ENCODE results near the gene LSM14A.
"Not testable (repeated sequence)": the region's sequence is repeated elsewhere in the genome, so short reads cannot be mapped to it uniquely, and the experiment has no call there.

The LSM14A gene

GRCh38 chr19:34241513-34242337 is 69.4 kb downstream of the LSM14A start:
- Histone ChIP-seq H3K9me3 (replicated peaks; ENCODE audit: insufficient read depth, low read length) (no peaks in the 10 kb centered on the region), H3K4me3 (ENCODE audit: low read length) (no peak overlapping the region), H3F3A (ENCODE audit: insufficient read depth, low read length) (no peaks in the 10 kb centered on the region), H3K9me2 (replicated peaks; ENCODE audit: insufficient read depth, low read length) (no peaks in the 10 kb centered on the region), H3K4me1 (ENCODE audit: low read length) (no peaks in the 10 kb centered on the region), H3K36me3 (replicated peaks; ENCODE audit: insufficient read depth, low read length) (no peaks in the 10 kb centered on the region), H3K27ac (ENCODE audit: low read length) (no peak overlapping the region), H3K27me3 (replicated peaks; ENCODE audit: insufficient read depth, low read length) (no peaks in the 10 kb centered on the region), H3K9ac (ENCODE audit: low read length) (no peak overlapping the region), H4K20me1 (ENCODE audit: insufficient read depth, low read length) (no peaks in the 10 kb centered on the region), H3K79me2 (ENCODE audit: low read length) (no peaks in the 10 kb centered on the region), H2AFZ (ENCODE audit: low read length) (no peak overlapping the region), H3K4me2 (ENCODE audit: low read depth, low read length) (no peak overlapping the region)
- no peak for DNase-seq
- TF ChIP-seq EZH2phosphoT487 (IDR thresholded peaks at IDR 0.05; ENCODE audit: low read length) (no peak), EZH2 (optimal IDR thresholded peaks at IDR 0.05; ENCODE audit: low read depth, low read length) (no peak)
- TF ChIP-seq, protein P1, sequence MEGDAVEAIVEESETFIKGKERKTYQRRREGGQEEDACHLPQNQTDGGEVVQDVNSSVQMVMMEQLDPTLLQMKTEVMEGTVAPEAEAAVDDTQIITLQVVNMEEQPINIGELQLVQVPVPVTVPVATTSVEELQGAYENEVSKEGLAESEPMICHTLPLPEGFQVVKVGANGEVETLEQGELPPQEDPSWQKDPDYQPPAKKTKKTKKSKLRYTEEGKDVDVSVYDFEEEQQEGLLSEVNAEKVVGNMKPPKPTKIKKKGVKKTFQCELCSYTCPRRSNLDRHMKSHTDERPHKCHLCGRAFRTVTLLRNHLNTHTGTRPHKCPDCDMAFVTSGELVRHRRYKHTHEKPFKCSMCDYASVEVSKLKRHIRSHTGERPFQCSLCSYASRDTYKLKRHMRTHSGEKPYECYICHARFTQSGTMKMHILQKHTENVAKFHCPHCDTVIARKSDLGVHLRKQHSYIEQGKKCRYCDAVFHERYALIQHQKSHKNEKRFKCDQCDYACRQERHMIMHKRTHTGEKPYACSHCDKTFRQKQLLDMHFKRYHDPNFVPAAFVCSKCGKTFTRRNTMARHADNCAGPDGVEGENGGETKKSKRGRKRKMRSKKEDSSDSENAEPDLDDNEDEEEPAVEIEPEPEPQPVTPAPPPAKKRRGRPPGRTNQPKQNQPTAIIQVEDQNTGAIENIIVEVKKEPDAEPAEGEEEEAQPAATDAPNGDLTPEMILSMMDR (IDR thresholded peaks at IDR 0.05; ENCODE audit: low read length), result no peak

GRCh38 chr19:34243138-34243875 is 71.0 kb downstream of the LSM14A start:
- H2AFZ ChIP-seq (ENCODE audit: low read length); H3F3A ChIP-seq (ENCODE audit: insufficient read depth, low read length); H3K9me2 ChIP-seq (replicated peaks; ENCODE audit: insufficient read depth, low read length); H3K27ac ChIP-seq (ENCODE audit: low read length); H3K79me2 ChIP-seq (ENCODE audit: low read length); H3K4me3 ChIP-seq (ENCODE audit: low read length); H3K9me3 ChIP-seq (replicated peaks; ENCODE audit: insufficient read depth, low read length); H4K20me1 ChIP-seq (ENCODE audit: insufficient read depth, low read length); H3K27me3 ChIP-seq (replicated peaks; ENCODE audit: insufficient read depth, low read length); H3K9ac ChIP-seq (ENCODE audit: low read length); DNase-seq; H3K4me1 ChIP-seq (ENCODE audit: low read length); H3K36me3 ChIP-seq (replicated peaks; ENCODE audit: insufficient read depth, low read length); H3K4me2 ChIP-seq (ENCODE audit: low read depth, low read length): not testable (repeated sequence)

GRCh38 chr19:34243876-34244578 is 71.7 kb downstream of the LSM14A start:
- DNase-seq, result no peak
- H3K9ac ChIP-seq (ENCODE audit: low read length), result no peak overlapping the region
- TF ChIP-seq EZH2phosphoT487 (IDR thresholded peaks at IDR 0.05; ENCODE audit: low read length) (no peak), EZH2 (optimal IDR thresholded peaks at IDR 0.05; ENCODE audit: low read depth, low read length) (no peak)
- TF ChIP-seq, protein P1 (IDR thresholded peaks at IDR 0.05; ENCODE audit: low read length), result no peak
- no peak overlapping the region for H3K4me3 ChIP-seq (ENCODE audit: low read length)
- no peak overlapping the region for H3K27ac ChIP-seq (ENCODE audit: low read length)
- no peak overlapping the region for H3K4me2 ChIP-seq (ENCODE audit: low read depth, low read length)
- no peaks in the 10 kb centered on the region for H3K79me2 ChIP-seq (ENCODE audit: low read length)
- no peaks in the 10 kb centered on the region for H3K9me2 ChIP-seq (replicated peaks; ENCODE audit: insufficient read depth, low read length)
- H3K36me3 ChIP-seq (replicated peaks; ENCODE audit: insufficient read depth, low read length), result no peaks in the 10 kb centered on the region
- H3K27me3 ChIP-seq (replicated peaks; ENCODE audit: insufficient read depth, low read length), result no peaks in the 10 kb centered on the region
- H2AFZ ChIP-seq (ENCODE audit: low read length), result no peak overlapping the region
- no peaks in the 10 kb centered on the region for H4K20me1 ChIP-seq (ENCODE audit: insufficient read depth, low read length)
- no peaks in the 10 kb centered on the region for H3K4me1 ChIP-seq (ENCODE audit: low read length)
- H3K9me3 ChIP-seq (replicated peaks; ENCODE audit: insufficient read depth, low read length), result no peaks in the 10 kb centered on the region
- no peaks in the 10 kb centered on the region for H3F3A ChIP-seq (ENCODE audit: insufficient read depth, low read length)

Measured in MM.1S (cell line).